GM12878 (cell line): Measurements from ENCODE around the gene ITGB3BP.

Experiments
- EP300 ChIP-seq, 2 experiments: fragments of 150-350 bp in 1 of 2; IDR thresholded peaks; 2 replicates each; pipeline ENCODE4 v1.6.1; 2011 to 2012; ENCODE audit warnings: low read depth in 2 of 2, low read length in 2 of 2, borderline replicate concordance in 1 of 2, improper control_type of control experiment in 1 of 2, inconsistent platforms in 1 of 2; ENCODE audit not compliant: control insufficient read depth in 1 of 2
- SMC3 ChIP-seq: IDR thresholded peaks from 2 replicates; pipeline ENCODE4 v1.6.1; 2011; ENCODE audit warnings: low read length, improper control_type of control experiment, borderline replicate concordance
- TF ChIP-seq, protein P1 (sequence below), 3 experiments: IDR thresholded peaks in 2 of 3; conservative IDR thresholded peaks in 1 of 3; 2 replicates each; pipeline ENCODE4 v1.5.1; 2011; ENCODE audit warnings: low read depth in 3 of 3, low read length in 3 of 3, mild to moderate bottlenecking in 3 of 3, control low read depth in 2 of 3, moderate library complexity in 2 of 3, inconsistent platforms in 1 of 3, mixed read lengths in 1 of 3; ENCODE audit not compliant: control insufficient read depth in 2 of 3, insufficient read depth in 1 of 3; ENCODE audit errors: extremely low read depth in 1 of 3
- TF ChIP-seq, protein P2 (sequence below): IDR thresholded peaks from 2 replicates; pipeline ENCODE4 v1.6.1; 2012; ENCODE audit warnings: improper control_type of control experiment, low read depth, low read length; ENCODE audit not compliant: insufficient replicate concordance

DNA sequence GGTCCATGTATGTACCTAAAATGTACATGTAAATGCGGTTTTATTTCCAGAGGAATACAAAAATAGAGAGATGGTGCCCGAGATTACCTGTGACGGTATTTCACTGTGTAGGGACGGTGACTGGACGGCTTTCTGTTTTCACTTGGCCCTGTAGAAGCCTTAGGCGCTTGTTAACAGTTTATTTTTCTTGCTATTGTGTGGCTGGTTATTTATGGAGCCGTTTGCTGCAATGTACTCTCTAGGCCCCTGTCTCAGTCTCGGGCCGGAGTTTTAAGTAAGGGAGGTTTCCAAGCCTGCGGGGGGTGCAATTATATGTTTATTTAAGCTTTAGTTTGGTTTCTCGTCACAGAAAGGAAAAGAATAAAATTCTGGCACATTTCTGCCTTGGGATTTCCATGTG lies 713 bp upstream of the ITGB3BP start:
- TF ChIP-seq, protein P1, sequence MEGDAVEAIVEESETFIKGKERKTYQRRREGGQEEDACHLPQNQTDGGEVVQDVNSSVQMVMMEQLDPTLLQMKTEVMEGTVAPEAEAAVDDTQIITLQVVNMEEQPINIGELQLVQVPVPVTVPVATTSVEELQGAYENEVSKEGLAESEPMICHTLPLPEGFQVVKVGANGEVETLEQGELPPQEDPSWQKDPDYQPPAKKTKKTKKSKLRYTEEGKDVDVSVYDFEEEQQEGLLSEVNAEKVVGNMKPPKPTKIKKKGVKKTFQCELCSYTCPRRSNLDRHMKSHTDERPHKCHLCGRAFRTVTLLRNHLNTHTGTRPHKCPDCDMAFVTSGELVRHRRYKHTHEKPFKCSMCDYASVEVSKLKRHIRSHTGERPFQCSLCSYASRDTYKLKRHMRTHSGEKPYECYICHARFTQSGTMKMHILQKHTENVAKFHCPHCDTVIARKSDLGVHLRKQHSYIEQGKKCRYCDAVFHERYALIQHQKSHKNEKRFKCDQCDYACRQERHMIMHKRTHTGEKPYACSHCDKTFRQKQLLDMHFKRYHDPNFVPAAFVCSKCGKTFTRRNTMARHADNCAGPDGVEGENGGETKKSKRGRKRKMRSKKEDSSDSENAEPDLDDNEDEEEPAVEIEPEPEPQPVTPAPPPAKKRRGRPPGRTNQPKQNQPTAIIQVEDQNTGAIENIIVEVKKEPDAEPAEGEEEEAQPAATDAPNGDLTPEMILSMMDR (IDR thresholded peaks at IDR 0.05 in 2 of 3, conservative IDR thresholded peaks at IDR 0.05 in 1 of 3; ENCODE audit: control insufficient read depth in 2 of 3, extremely low read depth in 1 of 3, insufficient read depth in 1 of 3, low read depth in 3 of 3, low read length in 3 of 3): no peak
- TF ChIP-seq EP300 (IDR thresholded peaks at IDR 0.05; ENCODE audit: borderline replicate concordance in 1 of 2, control insufficient read depth in 1 of 2, low read depth in 2 of 2, low read length in 2 of 2) (no peak), SMC3 (no peak)
- TF ChIP-seq, protein P2, sequence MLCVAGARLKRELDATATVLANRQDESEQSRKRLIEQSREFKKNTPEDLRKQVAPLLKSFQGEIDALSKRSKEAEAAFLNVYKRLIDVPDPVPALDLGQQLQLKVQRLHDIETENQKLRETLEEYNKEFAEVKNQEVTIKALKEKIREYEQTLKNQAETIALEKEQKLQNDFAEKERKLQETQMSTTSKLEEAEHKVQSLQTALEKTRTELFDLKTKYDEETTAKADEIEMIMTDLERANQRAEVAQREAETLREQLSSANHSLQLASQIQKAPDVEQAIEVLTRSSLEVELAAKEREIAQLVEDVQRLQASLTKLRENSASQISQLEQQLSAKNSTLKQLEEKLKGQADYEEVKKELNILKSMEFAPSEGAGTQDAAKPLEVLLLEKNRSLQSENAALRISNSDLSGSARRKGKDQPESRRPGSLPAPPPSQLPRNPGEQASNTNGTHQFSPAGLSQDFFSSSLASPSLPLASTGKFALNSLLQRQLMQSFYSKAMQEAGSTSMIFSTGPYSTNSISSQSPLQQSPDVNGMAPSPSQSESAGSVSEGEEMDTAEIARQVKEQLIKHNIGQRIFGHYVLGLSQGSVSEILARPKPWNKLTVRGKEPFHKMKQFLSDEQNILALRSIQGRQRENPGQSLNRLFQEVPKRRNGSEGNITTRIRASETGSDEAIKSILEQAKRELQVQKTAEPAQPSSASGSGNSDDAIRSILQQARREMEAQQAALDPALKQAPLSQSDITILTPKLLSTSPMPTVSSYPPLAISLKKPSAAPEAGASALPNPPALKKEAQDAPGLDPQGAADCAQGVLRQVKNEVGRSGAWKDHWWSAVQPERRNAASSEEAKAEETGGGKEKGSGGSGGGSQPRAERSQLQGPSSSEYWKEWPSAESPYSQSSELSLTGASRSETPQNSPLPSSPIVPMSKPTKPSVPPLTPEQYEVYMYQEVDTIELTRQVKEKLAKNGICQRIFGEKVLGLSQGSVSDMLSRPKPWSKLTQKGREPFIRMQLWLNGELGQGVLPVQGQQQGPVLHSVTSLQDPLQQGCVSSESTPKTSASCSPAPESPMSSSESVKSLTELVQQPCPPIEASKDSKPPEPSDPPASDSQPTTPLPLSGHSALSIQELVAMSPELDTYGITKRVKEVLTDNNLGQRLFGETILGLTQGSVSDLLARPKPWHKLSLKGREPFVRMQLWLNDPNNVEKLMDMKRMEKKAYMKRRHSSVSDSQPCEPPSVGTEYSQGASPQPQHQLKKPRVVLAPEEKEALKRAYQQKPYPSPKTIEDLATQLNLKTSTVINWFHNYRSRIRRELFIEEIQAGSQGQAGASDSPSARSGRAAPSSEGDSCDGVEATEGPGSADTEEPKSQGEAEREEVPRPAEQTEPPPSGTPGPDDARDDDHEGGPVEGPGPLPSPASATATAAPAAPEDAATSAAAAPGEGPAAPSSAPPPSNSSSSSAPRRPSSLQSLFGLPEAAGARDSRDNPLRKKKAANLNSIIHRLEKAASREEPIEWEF: no peak
